VCaP (cell line): ENCODE data around the gene NEDD8.
"Not testable (repeated sequence)": the region's sequence is repeated elsewhere in the genome, so short reads cannot be mapped to it uniquely, and the experiment has no call there.

Experiments
- H3K27ac ChIP-seq: fragments of 450-650 bp; 2 replicates; pipeline ENCODE4 v1.5.1; 2017
- TF ChIP-seq, protein P1 (sequence below): fragments of 450-650 bp; conservative IDR thresholded peaks from 2 replicates; pipeline ENCODE4 v1.5.1; 2017; ENCODE audit warnings: mild to moderate bottlenecking, moderate library complexity

The NEDD8 gene

DNA sequence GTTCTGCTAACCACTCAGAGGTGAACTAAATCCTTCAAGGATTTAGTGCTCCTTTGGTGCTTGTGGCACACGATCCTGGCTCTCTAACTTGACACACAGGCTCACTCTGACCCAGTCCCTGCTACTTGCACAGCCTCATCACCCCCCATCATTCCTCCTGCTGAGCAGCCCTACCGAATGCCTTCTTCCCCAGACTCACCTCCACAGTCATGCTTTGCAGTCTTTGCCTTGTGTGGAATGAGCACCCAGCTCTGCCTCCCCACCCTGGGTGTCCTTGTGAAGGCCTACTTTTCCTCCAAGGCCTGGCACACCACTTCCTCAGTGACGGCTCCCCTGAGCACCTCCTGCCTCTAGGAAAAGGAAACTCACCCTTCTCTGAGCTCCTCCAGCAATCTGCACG lies 18.2 kb upstream of the NEDD8 start:
- TF ChIP-seq, protein P1, sequence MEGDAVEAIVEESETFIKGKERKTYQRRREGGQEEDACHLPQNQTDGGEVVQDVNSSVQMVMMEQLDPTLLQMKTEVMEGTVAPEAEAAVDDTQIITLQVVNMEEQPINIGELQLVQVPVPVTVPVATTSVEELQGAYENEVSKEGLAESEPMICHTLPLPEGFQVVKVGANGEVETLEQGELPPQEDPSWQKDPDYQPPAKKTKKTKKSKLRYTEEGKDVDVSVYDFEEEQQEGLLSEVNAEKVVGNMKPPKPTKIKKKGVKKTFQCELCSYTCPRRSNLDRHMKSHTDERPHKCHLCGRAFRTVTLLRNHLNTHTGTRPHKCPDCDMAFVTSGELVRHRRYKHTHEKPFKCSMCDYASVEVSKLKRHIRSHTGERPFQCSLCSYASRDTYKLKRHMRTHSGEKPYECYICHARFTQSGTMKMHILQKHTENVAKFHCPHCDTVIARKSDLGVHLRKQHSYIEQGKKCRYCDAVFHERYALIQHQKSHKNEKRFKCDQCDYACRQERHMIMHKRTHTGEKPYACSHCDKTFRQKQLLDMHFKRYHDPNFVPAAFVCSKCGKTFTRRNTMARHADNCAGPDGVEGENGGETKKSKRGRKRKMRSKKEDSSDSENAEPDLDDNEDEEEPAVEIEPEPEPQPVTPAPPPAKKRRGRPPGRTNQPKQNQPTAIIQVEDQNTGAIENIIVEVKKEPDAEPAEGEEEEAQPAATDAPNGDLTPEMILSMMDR: no peak
- no peak overlapping the region for H3K27ac ChIP-seq

DNA sequence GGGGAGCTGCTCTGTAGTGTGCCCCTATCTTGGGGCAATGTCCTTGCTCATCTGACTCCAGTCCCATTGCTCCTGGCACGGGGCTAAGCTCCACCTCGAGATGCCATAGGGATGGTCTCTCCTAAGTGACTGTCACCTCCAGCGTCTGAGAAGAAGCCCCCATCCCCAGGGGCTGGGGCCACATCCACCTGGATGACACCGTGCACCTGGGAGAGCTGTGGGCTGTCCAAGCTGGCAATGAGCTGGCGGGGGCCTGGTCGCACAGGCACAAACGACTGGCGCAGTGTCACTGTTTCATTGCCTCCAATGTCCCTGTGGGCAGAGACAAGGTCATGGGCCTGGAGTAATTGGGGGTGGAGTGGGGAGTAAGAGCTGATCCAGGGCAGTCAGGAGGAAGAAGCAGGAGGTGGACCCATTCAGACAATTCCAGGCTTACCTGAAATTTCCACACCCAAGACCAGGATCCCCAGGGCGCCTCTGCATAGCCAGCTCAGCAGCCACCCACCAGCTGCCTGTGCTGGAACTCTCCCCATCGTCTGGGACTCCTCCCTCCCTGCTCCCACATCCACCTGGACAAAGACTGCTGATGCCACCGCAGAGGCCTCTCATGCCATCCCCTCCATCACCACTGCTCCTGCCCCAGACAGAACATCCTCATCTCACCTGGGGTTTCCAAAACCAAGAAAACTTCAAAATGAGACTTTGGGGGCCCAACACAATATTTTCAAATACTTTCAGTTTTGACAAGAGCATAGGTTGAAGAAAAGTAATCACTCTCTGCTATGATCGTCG lies 17.3 kb upstream of the NEDD8 start:
- TF ChIP-seq, protein P1: no peak
- H3K27ac ChIP-seq: no peak overlapping the region

DNA sequence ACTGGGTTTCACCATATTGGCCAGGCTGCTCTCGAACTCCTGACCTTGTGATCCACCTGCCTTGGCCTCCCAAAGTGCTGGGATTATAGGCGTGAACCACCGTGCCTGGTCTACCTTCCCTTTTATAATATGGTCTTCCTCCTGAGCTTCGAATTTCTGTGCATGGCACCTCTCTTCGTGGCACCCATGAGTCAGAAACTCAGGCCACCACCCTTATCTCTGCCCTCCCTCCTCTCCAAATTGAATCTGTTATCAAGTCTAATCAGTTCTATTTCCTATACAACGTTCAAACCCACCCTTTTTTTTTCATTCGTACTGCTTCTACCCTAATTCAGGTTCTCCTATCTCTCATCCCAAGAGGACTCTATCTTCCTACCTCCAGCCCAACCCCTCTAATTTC lies 15.3 kb upstream of the NEDD8 start:
- TF ChIP-seq, protein P1: no peak
- no peak overlapping the region for H3K27ac ChIP-seq

DNA sequence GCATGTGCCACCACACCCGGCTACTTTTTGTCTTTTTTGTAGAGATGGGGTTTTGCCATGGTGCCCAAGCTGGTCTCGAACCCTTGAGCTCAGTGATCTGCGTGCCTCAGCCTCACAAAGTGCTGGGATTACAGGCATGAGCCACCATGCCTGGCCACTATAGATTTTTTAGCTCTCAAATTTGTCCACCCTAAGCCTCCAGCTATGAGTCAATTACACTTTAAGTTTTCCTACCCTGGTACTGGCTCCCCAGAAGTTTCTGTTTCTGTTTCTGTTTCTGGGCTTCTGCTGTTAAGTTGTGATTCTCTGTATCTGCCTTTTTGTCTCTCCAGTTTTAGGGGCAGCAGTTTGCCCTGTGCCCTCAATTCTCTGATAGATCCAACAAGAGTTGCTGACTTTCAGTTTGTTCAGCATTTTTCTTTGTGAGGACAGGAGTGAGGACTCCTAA lies 14.6 kb upstream of the NEDD8 start:
- H3K27ac ChIP-seq: no peak overlapping the region
- TF ChIP-seq, protein P1: no peak

- not testable (repeated sequence) for H3K27ac ChIP-seq
These were observed 13.2 kb upstream of the NEDD8 start for GRCh38 chr14:24245350-24245749.

DNA sequence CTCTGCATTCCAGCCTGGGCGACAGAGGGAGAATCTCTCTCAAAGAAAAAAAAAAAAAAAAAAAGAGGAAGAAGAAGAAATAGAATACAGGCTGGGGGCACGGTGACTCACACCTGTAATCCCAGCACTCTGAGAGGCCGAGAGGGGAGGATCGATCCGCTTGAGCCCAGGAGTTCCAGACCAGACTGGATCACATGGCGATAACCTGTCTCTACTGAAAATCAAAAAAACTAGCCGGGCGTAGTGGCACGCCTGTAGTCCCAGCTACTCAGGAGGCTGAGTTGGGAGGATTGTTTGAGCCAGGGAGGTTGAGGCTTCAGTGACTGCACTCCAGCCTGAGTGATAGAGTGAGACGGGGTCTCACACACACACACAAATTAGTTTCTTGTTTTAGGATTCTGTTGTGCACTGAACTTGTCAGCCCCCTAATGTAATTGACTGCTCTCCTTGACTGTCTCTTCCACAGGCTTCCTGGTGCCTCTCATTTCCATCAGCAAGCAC lies 11.2 kb upstream of the NEDD8 start:
- peak overlapping the region; percentile 93 for H3K27ac ChIP-seq
- TF ChIP-seq, protein P1: no peak

DNA sequence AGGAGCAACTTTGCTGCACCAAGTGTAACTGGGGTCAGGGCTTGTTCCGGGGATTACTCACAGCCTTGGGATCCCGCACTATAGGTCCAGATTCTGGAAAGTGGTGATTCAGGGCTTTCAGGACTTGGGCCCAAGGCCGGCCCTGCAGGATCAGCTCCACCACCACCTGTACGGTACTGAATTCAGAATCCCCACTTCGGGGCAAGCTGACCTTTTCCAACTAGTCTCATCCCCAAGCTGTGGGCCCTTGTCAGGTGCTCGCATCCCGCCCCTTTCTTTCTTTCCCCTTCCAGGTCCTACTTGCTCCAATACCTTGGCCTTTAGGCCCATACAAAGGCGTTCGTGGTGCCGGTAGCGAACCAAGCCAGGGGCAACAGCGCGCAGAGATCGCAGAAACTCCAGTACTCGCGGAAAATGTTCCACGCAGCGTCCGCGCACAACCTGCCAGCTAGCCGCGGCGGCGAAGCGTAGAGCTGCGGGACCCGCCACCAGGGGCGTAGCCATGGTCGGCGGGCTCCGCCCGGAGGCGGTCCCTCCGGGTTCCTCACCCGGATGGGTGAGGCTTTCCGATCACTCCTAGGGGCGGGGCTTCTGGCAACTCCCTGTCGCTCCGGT lies 9.8 kb upstream of the NEDD8 start:
- H3K27ac ChIP-seq: peak overlapping the region; percentile 93
- TF ChIP-seq, protein P1: peak; percentile 21
